Heart left ventricle (tissue), 16 donors: ENCODE results near the gene IL17RA. TPM values are rescaled to one million over a fixed set of nuclear protein-coding genes. Genes with fewer than 3 reads are reported as not detected.

Experiments used
- ATAC-seq, 4 donors: fragments of 200-7000 bp; cut with Tn5 transposase; one replicate each; pipeline ENCODE4 v1.9.1; 2020 to 2022; ENCODE audit warnings: moderate library complexity in 4 of 4, mild to moderate bottlenecking in 3 of 4, moderate number of reproducible peaks in 1 of 4
- DNase-seq, 5 donors: peaks; one replicate each; pipeline ENCODE4 v3.0.0-alpha.2; 2020
- H3K27ac ChIP-seq, 12 donors: fragments of 200-600 bp; sonication (generic) in 4 of 12; one replicate each; pipeline versions ENCODE4 v1.5.0 to v1.8.0; 2016 to 2022; ENCODE audit warnings: mild to moderate bottlenecking in 2 of 12
- H3K27me3 ChIP-seq, 9 donors: fragments of 200-600 bp; sonication (generic) in 2 of 9; one replicate each; pipeline versions ENCODE4 v1.5.1 to v1.8.0; 2016 to 2022; ENCODE audit warnings: mild to moderate bottlenecking in 3 of 9
- H3K36me3 ChIP-seq, 9 donors: fragments of 200-600 bp; sonication (generic) in 2 of 9; one replicate each; pipeline versions ENCODE4 v1.5.0 to v1.8.0; 2018 to 2022; ENCODE audit warnings: mild to moderate bottlenecking in 2 of 9
- H3K4me1 ChIP-seq, 12 donors: fragments of 200-600 bp; sonication (generic) in 4 of 12; one replicate each; pipeline versions ENCODE4 v1.5.0 to v1.8.0; 2016 to 2022; ENCODE audit warnings: mild to moderate bottlenecking in 3 of 12
- H3K4me3 ChIP-seq, 12 donors: fragments of 200-600 bp; sonication (generic) in 4 of 12; one replicate each; pipeline versions ENCODE4 v1.5.0 to v1.8.0; 2017 to 2022; ENCODE audit warnings: mild to moderate bottlenecking in 9 of 12, moderate library complexity in 4 of 12
- H3K9me3 ChIP-seq, 12 donors: fragments of 200-600 bp; sonication (generic) in 4 of 12; one replicate each; pipeline versions ENCODE4 v1.5.0 to v1.8.0; 2016 to 2022; ENCODE audit warnings: mild to moderate bottlenecking in 1 of 12
- CTCF ChIP-seq, 12 donors: fragments of 200-600 bp; sonication (generic) in 4 of 12; IDR thresholded peaks; one replicate each; pipeline versions ENCODE4 v1.5.0 to v1.8.0; 2018 to 2022; ENCODE audit warnings: antibody characterized with exemption in 12 of 12, mild to moderate bottlenecking in 5 of 12
- POLR2A ChIP-seq, 2 donors: fragments of 450-650 bp; IDR thresholded peaks; one replicate each; pipeline ENCODE4 v1.6.1; 2017; ENCODE audit warnings: antibody characterized with exemption in 2 of 2, mild to moderate bottlenecking in 2 of 2, moderate library complexity in 2 of 2
- WGBS, 4 donors: extraction: QIAGEN DNeasy Blood & Tissue Kit in 2 of 4; methylation state at CpG; one replicate each; pipeline versions ENCODE4 v1.1.5 to v1.1.7; 2013 to 2018; 5-methylcytosine and 5-hydroxymethylcytosine counted together
- intact Hi-C, 10 donors: fragments of 100-400 bp; cut with DNase I; formaldehyde crosslinking; loops; one replicate each; pipeline versions ENCODE4 v1.11.1 to v1.14.2; 2022
- polyA plus RNA-seq, 2 donors: library from polyadenylated mRNA; stranded (reverse); fragments of 200-250 nt; gene quantifications; one replicate each; pipeline ENCODE4 v1.2.3, GENCODE V29; 2013
- total RNA-seq, 9 donors: library from RNA; depleted of rRNA in 2 of 9; stranded (reverse); fragments of >200 nt in 2 of 9; fragmentation: NEBNext Ultra II Directional in 3 of 9; extraction: Animal tissue kit (Norgen Biotek cat#: 25700) in 3 of 9; gene quantifications; one replicate each; pipeline versions ENCODE4 v1.1.0 to v1.2.4, GENCODE V29; 2016 to 2023
- donor health status: ischemic (EF 13 %, LVEDD 7.1; RV severe dilation, severe dysfunction).
- donor health status: healthy with polysubstance abuse.
- donor health status: DM: no; HTN: yes; CAD: no.
- donor health status: DM: no; HTN: no; CAD: no.
- donor health status: ischemic (EF 25% LVEDD 6.9; RV normal size, moderate dysfunction).
- donor health status: ischemic (EF 25% LVEDD 5.7; RV mildly dilated, moderate dysfunction).
- donor health status: healthy.
- donor health status: DM: yes; HTN: yes; CAD: no.
- donor health status: ischemic (EF 35%, LVEDD 5.7; RV mildly dilated, moderate dysfunction).
- donor health status: nonischemic (EF 11% LVEDD 7.7; RV severe dilation, severe dysfunction).
- donor health status: DM: yes; HTN: yes; CAD: no.
- donor health status: PGD.
- donor health status: ischemic (EF 29% LVEDD 5.4; RV normal size, mild dysfunction).
- donor health status: nonischemic (EF 23%, LVEDD 6.1; RV moderate dilation, normal function).

Gene IL17RA
- total and polyA plus RNA-seq, 11 donors = 3.1 to 23.1 (median 8.8) TPM

DNA sequence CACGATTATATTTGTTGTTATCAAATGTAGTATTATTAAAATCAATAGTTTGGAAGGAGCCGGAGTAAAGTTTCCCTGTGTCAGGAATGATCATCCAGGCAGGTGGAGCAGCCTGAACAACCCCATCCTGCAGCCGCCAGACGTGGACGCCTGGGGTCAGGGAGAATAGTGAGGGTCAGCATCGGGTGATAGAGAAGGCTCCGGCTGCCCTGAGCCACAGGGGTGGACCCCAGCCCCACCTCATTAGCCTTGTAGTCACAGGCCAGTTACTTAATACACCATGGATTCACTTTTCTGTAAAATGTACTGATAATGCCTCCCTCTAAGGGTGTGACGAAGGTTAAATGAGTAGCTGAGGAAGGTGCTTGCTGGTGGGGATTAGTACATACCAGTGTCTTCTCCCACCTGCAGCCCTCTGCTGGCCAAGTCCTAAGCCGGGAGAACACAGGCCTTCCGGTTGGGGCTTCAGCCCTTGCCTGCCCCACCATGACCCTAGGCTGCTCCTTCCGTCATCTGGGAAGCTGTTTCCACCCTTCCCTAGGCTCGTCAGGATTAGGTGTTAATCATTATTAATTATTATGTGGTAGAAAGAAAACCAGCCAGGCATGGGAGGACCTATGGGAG lies 21.5 kb downstream of the IL17RA start:
- TF ChIP-seq CTCF (IDR thresholded peaks at IDR 0.05) = no peak
- no peak for TF ChIP-seq POLR2A (IDR thresholded peaks at IDR 0.05)
- H3K4me3 ChIP-seq = peak overlapping the region in 1 of 12 donors; percentile 26
- peak in 3 of 4 donors; percentile 29 to 30 (median 29) for ATAC-seq
- WGBS, 4 donors = 85 to 89% (median 86%) methylated on average over 12 of the region's 12 CpGs
- peaks cover 0 to 86% (median 76%) of the 10 kb centered on the region in 9 donors for H3K36me3 ChIP-seq
- intact Hi-C loops = no loop called here
- no peaks in the 10 kb centered on the region for H3K27me3 ChIP-seq
- no peak for DNase-seq
- peaks cover 0 to 62% (median 0%) of the 10 kb centered on the region in 12 donors for H3K4me1 ChIP-seq
- H3K9me3 ChIP-seq = no peaks in the 10 kb centered on the region
- peak overlapping the region in 2 of 12 donors; percentile 37 to 88 for H3K27ac ChIP-seq

- 80 to 84% (median 82%) methylated on average over 14 to 15 of the region's 15 CpGs for WGBS, 4 donors
- Histone ChIP-seq H3K36me3 (peaks cover 0 to 82% (median 69%) of the 10 kb centered on the region in 9 donors), H3K27me3 (no peaks in the 10 kb centered on the region), H3K9me3 (no peaks in the 10 kb centered on the region), H3K27ac (peak overlapping the region in 3 of 12 donors; percentile 13 to 88 (median 37)), H3K4me3 (peak overlapping the region in 1 of 12 donors; percentile 26), H3K4me1 (peaks cover 0 to 55% (median 0%) of the 10 kb centered on the region in 12 donors)
- peak in 3 of 4 donors; percentile 37 to 51 (median 46) for ATAC-seq
- DNase-seq = peak in 1 of 5 donors; percentile 37
- intact Hi-C loops = no loop called here
- TF ChIP-seq CTCF (IDR thresholded peaks at IDR 0.05) (no peak), POLR2A (IDR thresholded peaks at IDR 0.05) (no peak)
These were observed 22.2 kb downstream of the IL17RA start for GRCh38 chr22:17106785-17107546.

DNA sequence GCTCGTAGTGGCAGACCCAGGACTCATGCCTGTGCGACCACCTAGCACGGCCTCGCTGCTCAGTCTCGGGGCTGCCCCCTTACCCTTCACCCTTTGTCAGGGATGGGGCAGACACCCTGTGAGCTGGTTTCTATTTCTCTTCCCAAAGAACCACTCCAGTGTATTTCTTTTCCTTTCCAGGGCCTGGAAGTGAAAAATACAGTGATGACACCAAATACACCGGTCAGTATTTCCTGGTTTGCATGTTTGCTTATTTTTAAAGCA lies 22.7 kb downstream of the IL17RA start:
- 90 to 95% (median 95%) methylated on average over 6 of the region's 6 CpGs for WGBS, 4 donors
- ATAC-seq (no peak), DNase-seq (no peak)
- Histone ChIP-seq H3K27ac (peak overlapping the region in 2 of 12 donors; percentile 13 to 88), H3K36me3 (peaks cover 0 to 77% (median 64%) of the 10 kb centered on the region in 9 donors), H3K4me3 (peak overlapping the region in 1 of 12 donors; percentile 26), H3K27me3 (no peaks in the 10 kb centered on the region), H3K9me3 (no peaks in the 10 kb centered on the region), H3K4me1 (peaks cover 0 to 50% (median 0%) of the 10 kb centered on the region in 12 donors)
- no peak for TF ChIP-seq CTCF (IDR thresholded peaks at IDR 0.05)
- TF ChIP-seq POLR2A (IDR thresholded peaks at IDR 0.05) = no peak
- intact Hi-C loops = no loop called here
